Activated CD4-positive, alpha-beta T cell treated with anti-CD3 and anti-CD28 coated beads, Interleukin-2, amount 50 U/mL, for 4 hours (primary cell): Measurements from ENCODE around the gene URM1.
"Not testable (repeated sequence)": the region's sequence is repeated elsewhere in the genome, so short reads cannot be mapped to it uniquely, and the experiment has no call there.

Source experiments
- DNase-seq, 2 experiments: peaks; one replicate each; pipeline ENCODE4 v3.0.0-alpha.2; 2020

URM1 gene

DNA sequence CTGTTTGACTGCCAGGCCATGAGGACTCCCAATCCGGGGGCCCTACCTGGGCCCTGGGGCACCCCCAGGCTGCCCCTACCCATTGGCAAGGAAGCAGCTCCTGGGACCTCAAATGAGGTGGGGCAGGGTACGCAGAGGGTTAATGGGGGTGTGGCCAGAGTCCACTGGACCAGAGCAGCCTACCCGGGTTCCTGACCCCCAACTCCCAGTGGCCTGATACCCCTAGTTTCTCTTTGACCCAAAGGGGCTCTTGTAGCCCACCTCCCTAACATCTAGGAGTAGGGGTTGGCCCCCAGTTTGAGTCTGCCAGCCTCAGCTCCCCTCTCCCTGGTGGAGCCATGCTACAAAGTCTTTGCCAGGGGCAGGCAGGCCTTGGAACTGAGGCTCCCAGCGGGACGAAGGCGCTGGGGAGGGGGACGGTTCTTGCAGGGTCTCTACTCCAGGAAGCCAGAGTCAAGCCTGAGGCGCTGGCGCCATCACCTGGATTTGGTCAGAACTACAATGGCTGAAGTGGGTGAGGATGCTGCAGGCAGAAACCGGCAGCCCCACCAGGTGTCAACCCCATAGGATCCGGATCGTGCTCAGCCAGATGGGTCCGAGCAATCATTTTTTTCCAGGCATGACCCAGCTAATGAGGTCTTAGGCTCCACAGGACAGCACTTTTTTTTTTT is 41.1 kb downstream of the URM1 start:
- DNase-seq = peak; percentile 28 to 46

DNA sequence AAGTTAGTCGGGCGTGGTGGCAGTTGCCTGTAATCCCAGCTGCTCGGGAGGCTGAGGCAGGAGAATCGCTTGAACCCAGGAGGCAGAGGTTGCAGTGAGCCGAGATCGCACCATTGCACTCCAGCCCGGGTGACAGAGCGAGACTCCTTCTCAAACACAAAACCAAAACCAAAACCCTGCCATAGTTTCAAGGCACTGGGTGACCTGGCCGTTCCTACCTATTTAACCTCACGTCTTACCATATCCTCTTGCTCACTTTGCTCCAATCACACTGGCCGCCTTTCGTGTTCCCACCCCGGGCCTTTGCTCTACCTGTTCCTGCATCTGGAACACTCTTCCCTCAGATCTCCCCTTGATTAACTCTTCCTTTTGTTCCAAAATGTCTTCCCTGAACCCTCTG is 42.6 kb downstream of the URM1 start:
- not testable (repeated sequence) for DNase-seq

DNA sequence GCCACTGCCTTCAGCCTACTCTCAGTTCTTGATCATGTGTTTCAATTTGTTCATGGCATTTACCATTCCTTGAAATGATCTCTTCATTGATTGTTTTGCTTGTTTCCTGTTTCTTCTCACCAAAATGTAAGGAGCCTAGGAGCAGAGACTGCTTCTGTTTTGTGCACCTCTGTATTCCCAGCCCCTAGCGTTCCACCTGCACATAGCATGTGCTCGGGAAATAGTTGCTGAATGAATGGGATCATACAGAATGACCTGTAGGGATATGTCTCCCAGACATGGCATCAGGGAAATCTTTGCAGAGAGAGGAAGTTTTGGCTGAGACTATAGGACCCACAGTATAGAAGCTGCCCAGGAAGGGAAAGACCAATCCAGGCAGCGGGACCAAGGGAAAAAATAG is 43.3 kb downstream of the URM1 start:
- no peak for DNase-seq

GRCh38 chr9:128415281-128415680 is 44.1 kb downstream of the URM1 start:
- DNase-seq = no peak

DNA sequence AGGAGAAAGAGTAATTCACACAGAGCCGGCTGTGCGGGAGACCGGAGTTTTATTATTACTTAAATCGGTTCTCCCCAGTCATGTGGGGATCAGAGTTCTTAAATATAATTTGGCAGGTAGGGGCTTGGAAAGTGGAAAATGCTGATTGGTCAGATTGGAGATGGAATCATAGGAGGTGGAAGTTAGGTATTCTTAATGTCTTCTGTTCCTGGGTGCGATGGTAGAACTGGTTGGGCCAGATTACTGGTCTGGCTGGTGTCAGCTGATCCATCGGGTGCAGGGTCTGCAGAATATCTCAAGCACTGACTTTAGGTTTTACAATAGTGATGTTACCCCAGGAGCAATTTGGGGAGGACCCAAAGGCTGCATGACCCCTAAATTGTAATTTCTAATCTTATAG is 44.8 kb downstream of the URM1 start:
- no peak for DNase-seq

DNA sequence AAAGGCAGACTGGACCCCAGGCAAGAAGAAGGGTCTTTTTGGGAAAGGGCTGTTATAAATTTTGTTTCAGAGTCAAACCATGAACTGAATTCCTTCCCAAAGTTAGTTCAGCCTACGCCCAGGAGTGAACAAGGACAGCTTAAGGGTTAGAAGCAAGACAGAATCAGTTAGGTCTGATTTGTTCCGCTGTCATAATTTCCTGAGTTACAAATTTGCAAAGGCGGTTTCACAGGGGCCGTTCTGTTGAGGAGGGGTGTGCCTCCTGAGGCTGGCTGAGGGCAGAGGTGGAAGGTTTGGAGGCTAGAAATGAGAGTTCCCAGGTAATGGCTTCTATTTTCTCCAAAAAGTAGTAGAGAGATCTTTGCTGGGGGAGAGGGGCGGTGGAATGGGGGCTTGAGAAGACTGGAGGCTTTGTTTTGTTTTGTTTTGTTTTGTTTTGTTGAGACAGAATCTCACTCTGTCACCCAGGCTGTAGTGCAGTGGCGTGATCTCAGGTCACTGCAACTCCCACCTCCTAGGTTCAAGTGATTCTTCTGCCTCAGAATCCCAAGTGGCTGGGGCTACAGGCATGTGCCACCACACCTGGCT is 45.4 kb downstream of the URM1 start:
- DNase-seq = no peak

DNA sequence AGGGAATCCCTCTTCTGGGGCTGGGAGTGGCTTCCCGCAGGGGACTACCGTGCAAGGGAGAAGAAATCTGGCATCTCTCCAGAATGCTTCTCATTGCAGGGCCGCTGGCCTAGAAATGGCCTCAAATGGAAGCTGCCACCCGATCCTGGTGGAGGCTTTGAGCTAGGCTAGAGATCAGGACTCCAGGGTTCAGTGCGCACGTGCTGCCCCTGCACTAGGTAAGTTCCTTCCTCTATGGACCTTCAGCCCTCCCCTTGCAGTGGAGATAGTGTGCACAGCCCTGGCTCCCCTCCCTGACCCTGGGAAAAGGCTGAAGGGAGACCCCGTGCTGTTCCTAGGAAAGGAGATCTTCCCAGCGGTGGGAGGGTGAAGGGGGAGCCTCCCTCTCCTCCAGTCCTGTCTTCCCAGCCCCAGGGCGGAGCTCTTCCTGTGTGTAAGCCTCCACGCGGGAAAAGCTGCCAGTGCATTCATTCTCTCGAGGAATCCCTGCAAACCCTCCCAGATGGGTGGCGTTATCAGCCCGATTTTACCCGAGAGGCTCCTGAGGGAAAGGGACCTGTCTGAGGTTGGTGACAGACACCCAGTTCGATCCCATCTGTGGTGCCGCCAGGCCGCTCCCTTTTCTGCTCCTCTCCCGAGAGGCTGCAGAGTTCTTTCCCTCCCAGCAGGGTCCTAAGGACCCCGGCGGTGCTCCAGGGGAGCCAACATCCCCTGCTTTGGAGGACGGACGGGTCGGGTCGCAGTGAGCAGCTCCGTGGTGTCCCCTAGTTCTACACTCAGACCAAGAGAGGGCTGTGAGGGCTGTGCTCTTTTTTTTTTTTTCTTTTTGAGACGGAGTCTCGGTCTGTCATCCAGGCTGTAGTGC is 48.1 kb downstream of the URM1 start:
- DNase-seq = no peak

DNA sequence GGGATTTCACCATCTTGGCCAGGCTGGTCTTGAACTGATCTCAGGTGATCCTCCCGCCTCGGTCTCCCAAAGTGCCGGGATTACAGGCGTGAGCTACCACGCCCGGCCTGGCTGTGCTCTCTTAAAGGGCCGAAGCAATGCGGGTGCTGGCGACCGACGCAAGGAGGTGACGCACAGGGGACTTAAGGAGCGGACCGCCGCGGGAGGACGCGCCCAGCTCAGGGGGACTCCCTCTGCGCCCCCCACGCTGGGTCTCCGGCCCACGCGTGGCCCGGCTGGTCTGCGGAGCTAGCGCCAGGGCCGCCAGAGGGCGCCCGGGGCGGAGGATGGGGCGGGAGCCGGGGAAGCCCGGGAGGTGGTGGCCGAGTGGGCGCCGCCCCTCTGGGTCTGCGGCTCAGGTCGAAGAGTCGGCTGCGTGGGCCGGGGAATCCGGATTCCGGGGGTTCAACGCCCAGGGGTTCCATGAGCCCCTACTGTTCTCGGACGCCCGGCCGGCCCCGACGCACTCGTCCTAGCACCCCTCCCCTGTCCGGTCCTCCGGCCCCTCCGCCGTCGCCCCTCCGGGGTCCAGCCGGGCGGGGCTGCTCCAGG is 49.0 kb downstream of the URM1 start:
- peak; percentile 49 to 50 for DNase-seq

DNA sequence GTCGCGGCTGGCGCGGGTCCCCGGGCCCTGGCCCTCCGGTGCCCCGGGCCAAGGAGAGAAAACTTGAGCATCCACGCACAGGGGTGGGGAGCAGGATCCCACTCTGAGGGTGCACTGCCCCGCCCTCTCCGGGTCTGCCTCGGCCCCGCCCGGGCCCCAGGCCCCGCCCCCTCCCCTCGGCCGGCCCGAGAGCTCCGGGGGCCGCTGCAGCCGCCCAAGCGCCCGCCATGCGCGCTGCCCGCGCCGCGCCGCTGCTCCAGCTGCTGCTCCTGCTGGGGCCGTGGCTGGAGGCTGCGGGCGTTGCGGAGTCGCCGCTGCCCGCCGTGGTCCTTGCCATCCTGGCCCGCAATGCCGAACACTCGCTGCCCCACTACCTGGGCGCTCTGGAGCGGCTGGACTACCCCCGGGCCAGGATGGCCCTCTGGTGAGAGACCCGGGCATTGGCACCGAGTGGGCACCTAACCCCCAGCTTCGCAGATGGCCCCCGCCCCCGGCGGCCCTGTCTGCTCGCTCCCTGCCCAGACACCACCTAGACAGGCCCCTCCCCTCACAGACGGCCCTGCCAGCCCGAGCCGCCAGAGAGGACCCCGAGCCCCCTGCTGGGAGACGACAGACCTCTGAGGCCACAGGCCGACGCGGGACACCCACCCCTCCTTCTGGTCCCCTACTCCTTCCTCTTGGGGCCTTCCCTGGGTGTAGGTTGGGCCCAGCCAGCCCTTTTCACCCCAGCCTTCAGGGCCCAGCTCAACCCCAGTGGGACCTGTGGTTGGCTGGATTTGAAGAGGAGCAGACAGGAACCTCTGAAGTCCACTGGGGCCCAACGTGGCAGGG is 49.7 kb downstream of the URM1 start, which contains the start of gene CERCAM:
Gene CERCAM, plus strand, starts transcription at position 207 of the 831 bp plus-strand sequence. Its CDS starts 21 bp downstream, at position 228.
- DNase-seq = peak; percentile 25 to 28

- DNase-seq = no peak
Observed at GRCh38 chr9:128421482-128421996, 50.4 kb downstream of the URM1 start.

DNA sequence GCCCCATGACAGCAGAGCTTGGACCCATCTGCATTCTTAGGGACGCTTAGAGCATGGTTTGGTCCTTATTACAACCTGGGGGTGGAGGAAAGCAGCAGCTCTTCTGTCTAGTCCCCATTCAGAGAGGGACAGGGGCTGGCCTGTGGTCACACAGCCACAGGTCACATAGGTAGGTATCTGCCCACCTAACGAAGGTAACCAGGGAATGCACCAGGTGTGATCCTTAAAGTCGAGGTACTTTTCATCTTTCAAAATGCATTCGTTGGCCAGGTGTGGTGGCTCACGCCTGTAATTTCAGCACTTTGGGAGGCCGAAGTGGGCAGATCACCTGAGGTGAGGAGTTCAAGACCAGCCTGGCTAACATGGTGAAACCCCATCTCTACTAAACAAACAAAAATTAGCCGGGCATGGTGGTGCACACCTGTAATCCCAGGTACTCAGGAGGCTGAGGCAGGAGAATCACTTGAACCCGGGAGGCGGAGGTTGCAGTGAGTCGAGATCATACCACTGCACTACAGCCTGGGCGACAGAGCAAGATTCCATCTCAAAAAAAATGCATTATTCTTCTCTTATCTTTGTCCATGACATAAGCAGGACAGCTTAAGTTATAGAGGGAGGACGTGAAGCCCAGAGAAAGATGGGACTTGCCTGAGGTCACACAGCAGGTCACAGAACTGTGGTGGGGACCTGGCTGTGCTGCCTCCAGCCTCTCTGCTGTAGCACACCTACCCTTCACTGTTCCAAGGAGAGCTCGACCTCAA is 51.0 kb downstream of the URM1 start:
- not testable (repeated sequence) for DNase-seq

- DNase-seq = no peak
Observed at GRCh38 chr9:128422783-128423150, 51.6 kb downstream of the URM1 start.

DNA sequence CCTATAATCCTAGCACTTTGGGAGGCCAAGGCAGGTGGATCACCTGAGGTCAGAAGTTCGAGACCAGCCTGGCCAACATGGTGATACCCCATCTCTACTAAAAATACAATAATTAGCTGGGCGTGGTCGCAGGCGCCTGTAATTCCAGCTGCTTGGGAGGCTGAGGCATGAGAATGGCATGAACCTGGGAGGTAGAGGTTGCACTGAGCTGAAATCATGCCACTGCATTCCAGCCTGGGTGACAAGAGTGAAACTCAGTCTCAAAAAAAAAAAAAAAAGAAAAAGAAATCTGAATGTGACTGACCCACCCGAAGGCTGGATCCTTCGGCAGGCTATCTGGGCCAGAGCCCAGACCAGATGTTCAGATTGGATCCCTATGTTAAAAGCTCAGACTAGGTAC is 52.2 kb downstream of the URM1 start:
- not testable (repeated sequence) for DNase-seq

DNA sequence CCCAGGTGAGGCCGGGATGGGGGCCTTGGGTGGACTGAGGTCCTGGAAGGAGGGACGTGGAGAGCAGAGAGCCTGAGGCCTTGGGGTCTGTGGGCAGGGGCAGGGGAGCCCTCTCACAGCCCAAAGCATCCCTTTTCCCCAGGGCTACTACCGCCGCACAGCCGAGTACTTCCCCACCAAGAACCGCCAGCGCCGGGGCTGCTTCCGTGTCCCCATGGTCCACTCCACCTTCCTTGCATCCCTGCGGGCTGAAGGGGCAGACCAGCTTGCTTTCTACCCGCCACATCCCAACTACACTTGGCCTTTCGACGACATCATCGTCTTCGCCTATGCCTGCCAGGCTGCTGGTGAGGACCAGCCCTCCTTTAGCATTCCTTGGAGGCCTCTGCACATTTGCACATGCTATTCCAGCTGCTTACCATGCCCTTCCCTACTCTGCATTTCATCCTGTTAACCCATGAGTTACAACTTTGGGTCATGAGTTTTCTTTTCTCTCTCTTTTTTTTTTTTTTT is 53.1 kb downstream of the URM1 start:
- DNase-seq = no peak

DNA sequence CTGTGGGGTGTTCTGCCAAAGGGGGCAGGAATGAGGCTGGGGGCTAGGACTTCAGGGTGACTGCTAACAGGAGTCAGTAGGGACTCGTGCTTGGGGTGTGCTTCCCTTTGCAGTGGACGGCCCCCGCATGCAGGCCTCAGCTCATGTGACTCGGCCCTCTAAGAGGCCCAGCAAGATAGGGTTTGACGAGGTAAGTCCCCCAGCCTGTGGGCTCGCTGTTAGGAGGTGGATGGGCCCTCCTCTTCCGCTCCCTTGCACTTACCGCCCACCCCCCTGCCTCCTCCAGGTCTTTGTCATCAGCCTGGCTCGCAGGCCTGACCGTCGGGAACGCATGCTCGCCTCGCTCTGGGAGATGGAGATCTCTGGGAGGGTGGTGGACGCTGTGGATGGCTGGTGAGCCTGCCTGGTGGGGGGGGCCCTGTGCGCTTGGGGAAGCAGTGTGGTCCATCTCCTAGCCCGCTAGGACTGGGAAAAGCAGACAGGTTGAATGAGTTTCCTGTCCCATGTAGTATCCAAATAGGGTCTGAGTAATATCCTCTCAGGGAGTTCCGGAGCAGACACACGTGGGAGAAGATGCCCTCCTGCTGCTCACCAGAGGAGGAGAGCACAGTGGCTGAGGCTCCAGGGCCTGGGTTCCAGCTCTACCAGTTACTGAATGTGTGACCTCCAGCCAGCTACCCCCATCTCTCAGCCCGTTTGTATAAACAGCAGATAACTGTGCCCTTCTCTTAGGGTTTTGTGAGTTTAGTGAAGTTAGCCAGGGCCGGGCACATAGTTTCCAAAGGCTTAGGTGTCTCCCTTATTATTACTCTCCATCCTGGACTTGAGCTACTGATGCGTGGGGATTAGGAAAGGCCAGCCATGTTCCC is 57.7 kb downstream of the URM1 start:
- DNase-seq = no peak

- no peak for DNase-seq
Observed at GRCh38 chr9:128429513-128430086, 58.4 kb downstream of the URM1 start.

GRCh38 chr9:128431207-128431606 is 60.0 kb downstream of the URM1 start:
- DNase-seq = no peak

- no peak for DNase-seq
Observed at GRCh38 chr9:128434340-128434739, 63.2 kb downstream of the URM1 start.

GRCh38 chr9:128435611-128436010 is 64.4 kb downstream of the URM1 start:
- DNase-seq = no peak
